Measurements from ENCODE around the gene MR1. TPM values are rescaled to one million over a fixed set of nuclear protein-coding genes. Genes with fewer than 3 reads are reported as not detected.
A peak's percentile ranks its signal among the peaks of the same experiment; 100 is the strongest.

MR1 gene
- total and polyA plus RNA-seq, 5 donors from 2014 or later = 30.5 to 48.7 (median 43.8) TPM

DNA sequence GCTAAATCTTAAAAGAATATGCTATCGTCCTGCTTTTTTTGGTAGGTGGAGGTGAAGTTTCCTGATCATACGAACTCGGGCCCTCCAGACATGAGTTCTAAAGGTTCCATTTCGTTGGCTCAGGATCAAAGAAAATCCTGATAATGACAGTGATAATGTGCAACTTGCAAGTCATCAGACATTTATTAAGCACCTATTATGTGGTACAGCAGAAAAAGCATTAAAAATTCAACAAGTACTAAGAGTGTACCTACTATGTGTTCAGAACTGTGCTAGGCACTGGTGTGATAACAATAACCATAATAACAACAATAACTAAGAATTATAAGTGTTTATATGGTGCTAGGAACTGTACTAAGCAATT lies 50.8 kb downstream of the MR1 start:
- no peaks in the 10 kb centered on the region for H3K27me3 ChIP-seq (ENCODE audit: control insufficient read depth, insufficient read depth, low read length)
- H3K27ac Mint-ChIP-seq = no peak overlapping the region
- peak overlapping the region in 2 of 4 donors; percentile 10 to 79 for H3K4me3 Mint-ChIP-seq
- H3K27me3 Mint-ChIP-seq = peaks cover 8% of the 10 kb centered on the region
- no peaks in the 10 kb centered on the region for H3K9me3 Mint-ChIP-seq
- H3K4me1 Mint-ChIP-seq = peaks cover 0 to 29% (median 16%) of the 10 kb centered on the region in 4 donors
- peaks cover 9% of the 10 kb centered on the region for H3K4me1 ChIP-seq (ENCODE audit: control insufficient read depth, insufficient read depth, low read length, poor library complexity, severe bottlenecking)
- H3K9me3 ChIP-seq (ENCODE audit: control insufficient read depth in 2 of 2, low read length in 2 of 2) = no peaks in the 10 kb centered on the region
- DNase-seq (no peak), ATAC-seq (ENCODE audit: low read depth in 2 of 2) (no peak)
- no peak overlapping the region for H3K27ac ChIP-seq (ENCODE audit: insufficient read depth, low read length, poor library complexity, severe bottlenecking)
- no peaks in the 10 kb centered on the region for H3K36me3 ChIP-seq (ENCODE audit: control insufficient read depth, insufficient read depth, low read length)
- no peak overlapping the region for H3K4me3 ChIP-seq (ENCODE audit: low read depth, low read length)
- no peaks in the 10 kb centered on the region for H3K36me3 Mint-ChIP-seq

DNA sequence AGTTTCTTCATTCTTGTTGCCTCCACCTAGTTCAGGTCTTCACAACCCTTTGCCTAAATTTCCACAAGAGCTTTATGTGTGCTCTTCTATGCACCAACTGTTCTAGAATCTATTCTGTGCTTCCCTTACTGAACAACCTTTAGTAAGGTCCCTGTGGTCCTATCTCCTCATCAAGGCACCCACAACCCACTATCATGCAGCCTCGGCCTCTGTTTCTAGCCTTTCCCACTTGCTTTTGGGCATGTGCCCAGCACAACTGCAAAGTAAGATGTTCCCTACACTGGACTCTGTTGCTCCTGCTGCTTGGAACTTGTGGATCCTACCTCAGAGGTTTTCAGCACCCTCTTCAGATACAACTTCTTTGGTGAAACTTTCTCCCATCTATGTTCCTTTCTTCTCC lies 52.3 kb downstream of the MR1 start:
- no peak overlapping the region for H3K4me3 Mint-ChIP-seq
- no peaks in the 10 kb centered on the region for H3K27me3 ChIP-seq (ENCODE audit: control insufficient read depth, insufficient read depth, low read length)

DNA sequence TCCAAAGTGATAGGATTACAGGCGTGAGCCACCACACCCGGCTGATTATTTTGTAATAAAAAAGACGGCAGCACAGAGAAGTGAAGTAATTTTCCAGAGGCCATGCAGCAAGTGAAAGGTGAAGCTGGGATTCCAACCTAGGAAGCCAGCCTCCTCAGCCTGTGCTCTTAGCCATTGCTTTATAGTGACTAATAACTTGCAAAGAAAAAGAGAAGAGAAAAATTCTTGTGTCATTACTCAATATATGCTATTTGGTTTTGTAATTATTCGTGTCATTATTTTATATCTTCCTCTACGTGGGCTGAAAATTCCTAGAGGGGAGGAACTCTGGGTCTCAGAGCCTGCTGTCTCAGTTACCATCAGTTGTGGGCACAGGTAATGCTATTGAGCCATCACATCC lies 53.1 kb downstream of the MR1 start:
- Mint-ChIP-seq H3K27me3 (peaks cover 8% of the 10 kb centered on the region), H3K36me3 (no peaks in the 10 kb centered on the region), H3K4me1 (peaks cover 15 to 40% (median 31%) of the 10 kb centered on the region in 4 donors), H3K4me3 (peak overlapping the region in 2 of 4 donors; percentile 31 to 55), H3K9me3 (peaks cover 0 to 2% (median 0%) of the 10 kb centered on the region in 7 donors), H3K27ac (peak overlapping the region in 1 of 3 donors; percentile 48)
- no peak overlapping the region for H3K27ac ChIP-seq (ENCODE audit: insufficient read depth, low read length, poor library complexity, severe bottlenecking)
- no peaks in the 10 kb centered on the region for H3K27me3 ChIP-seq (ENCODE audit: control insufficient read depth, insufficient read depth, low read length)
- DNase-seq (no peak), ATAC-seq (ENCODE audit: low read depth in 2 of 2) (no peak)
- no peaks in the 10 kb centered on the region for H3K36me3 ChIP-seq (ENCODE audit: control insufficient read depth, insufficient read depth, low read length)
- no peaks in the 10 kb centered on the region for H3K9me3 ChIP-seq (ENCODE audit: control insufficient read depth in 2 of 2, low read length in 2 of 2)
- no peak overlapping the region for H3K4me3 ChIP-seq (ENCODE audit: low read depth, low read length)
- peaks cover 32% of the 10 kb centered on the region for H3K4me1 ChIP-seq (ENCODE audit: control insufficient read depth, insufficient read depth, low read length, poor library complexity, severe bottlenecking)

More for the DNA sequence above, 52.3 kb downstream of the MR1 start:
- no peaks in the 10 kb centered on the region for H3K36me3 Mint-ChIP-seq
- peaks cover 8% of the 10 kb centered on the region for H3K27me3 Mint-ChIP-seq
- no peak overlapping the region for H3K27ac ChIP-seq (ENCODE audit: insufficient read depth, low read length, poor library complexity, severe bottlenecking)
- H3K27ac Mint-ChIP-seq = no peak overlapping the region
- peaks cover 6 to 32% (median 24%) of the 10 kb centered on the region in 4 donors for H3K4me1 Mint-ChIP-seq
- no peak overlapping the region for H3K4me3 ChIP-seq (ENCODE audit: low read depth, low read length)
- DNase-seq (no peak), ATAC-seq (ENCODE audit: low read depth in 2 of 2) (no peak)
- H3K9me3 ChIP-seq (ENCODE audit: control insufficient read depth in 2 of 2, low read length in 2 of 2) = no peaks in the 10 kb centered on the region
- no peaks in the 10 kb centered on the region for H3K36me3 ChIP-seq (ENCODE audit: control insufficient read depth, insufficient read depth, low read length)
- peaks cover 0 to 2% (median 0%) of the 10 kb centered on the region in 7 donors for H3K9me3 Mint-ChIP-seq
- H3K4me1 ChIP-seq (ENCODE audit: control insufficient read depth, insufficient read depth, low read length, poor library complexity, severe bottlenecking) = peaks cover 23% of the 10 kb centered on the region

DNA sequence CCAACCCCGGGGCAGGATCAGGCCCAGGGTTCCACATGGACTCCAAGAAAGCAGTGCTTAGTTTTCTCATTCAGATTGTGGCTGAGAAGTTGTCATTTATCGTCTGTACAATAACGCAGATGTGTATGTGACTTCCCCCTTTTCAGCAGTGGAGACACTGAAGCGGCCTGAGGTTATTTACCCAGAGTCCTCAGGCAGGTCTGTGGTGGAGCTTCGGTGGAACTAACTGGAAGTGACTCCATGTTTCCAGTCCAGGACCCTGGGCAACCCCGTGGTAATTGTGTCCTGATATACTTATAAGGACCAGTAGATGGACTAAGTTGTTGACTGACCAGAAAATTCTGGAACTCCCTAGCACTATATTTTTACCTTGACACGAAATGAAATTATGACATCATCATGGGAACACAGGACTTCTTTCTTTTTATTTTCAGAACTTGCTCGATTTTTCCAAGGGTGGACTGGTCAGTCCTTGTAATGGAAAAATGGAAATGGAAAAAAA lies 53.7 kb downstream of the MR1 start:
- peak overlapping the region in 3 of 4 donors; percentile 99 to 100 (median 99) for H3K4me3 Mint-ChIP-seq

DNA sequence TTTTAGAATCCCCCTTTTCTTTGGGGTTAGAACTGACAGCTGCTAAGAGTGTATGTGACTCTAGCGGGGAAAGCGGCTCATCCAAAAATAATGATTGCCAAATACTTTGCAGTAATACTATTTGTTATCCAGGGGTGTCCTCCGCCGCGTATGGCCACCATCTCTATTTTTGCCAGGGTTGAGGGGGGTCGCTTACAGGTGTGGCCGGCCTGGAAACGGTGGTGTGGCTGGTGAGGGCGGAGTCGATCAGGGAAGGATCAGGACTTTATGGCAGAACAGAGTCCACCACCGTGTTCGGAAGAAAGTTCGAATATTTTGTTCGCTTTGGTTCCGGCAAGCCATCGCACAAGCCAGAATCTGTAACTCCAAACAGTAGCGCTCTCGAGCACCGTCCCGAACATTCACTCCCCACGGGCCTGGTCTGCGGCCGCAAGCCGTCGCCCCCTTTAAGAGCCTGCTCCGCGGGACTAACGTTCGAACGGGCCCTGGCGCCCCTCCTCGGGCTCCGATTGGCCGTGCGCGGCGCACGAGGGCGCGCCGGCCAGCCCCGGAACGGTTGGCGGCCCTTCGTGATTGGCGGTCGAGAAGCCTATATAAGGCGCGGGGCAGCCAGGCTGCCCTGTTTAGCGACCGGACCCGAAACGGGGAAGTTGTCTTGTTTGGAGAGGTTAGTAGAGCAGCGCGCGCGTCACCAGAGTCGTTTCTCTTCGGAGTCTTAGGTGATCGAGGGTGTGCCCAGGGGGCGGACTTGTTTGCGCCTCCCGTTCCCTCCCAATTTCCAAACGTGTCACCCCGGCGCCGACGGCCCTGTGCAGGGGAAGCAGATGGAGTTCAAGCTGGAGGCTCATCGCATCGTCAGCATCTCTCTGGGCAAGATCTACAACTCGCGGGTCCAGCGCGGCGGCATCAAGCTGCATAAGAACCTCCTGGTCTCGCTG lies 54.6 kb downstream of the MR1 start, which contains the start of gene IER5:
TSS of gene IER5 (plus strand) at position 622 of the 938 bp plus-strand sequence. CDS start at position 825, 203 bp downstream.
- Mint-ChIP-seq H3K36me3 (peaks cover 4% of the 10 kb centered on the region), H3K27ac (peak within 1 kb of the TSS; percentile 86 to 98 (median 97)), H3K9me3 (peaks cover 0 to 2% (median 0%) of the 10 kb centered on the region in 7 donors), H3K4me1 (peaks cover 28 to 55% (median 43%) of the 10 kb centered on the region in 4 donors), H3K4me3 (peak within 1 kb of the TSS; percentile 99 to 100 (median 99)), H3K27me3 (peaks cover 8% of the 10 kb centered on the region)
- no peaks in the 10 kb centered on the region for H3K36me3 ChIP-seq (ENCODE audit: control insufficient read depth, insufficient read depth, low read length)
- DNase-seq = peak; percentile 93 to 98 (median 96)
- peak within 1 kb of the TSS; percentile 96 for H3K4me3 ChIP-seq (ENCODE audit: low read depth, low read length)
- ATAC-seq (ENCODE audit: low read depth in 2 of 2) = peak; percentile 81 to 84
- peak within 1 kb of the TSS; percentile 97 for H3K27ac ChIP-seq (ENCODE audit: insufficient read depth, low read length, poor library complexity, severe bottlenecking)
- no peaks in the 10 kb centered on the region for H3K27me3 ChIP-seq (ENCODE audit: control insufficient read depth, insufficient read depth, low read length)
- peaks cover 39% of the 10 kb centered on the region for H3K4me1 ChIP-seq (ENCODE audit: control insufficient read depth, insufficient read depth, low read length, poor library complexity, severe bottlenecking)
- no peaks in the 10 kb centered on the region for H3K9me3 ChIP-seq (ENCODE audit: control insufficient read depth in 2 of 2, low read length in 2 of 2)

More for the DNA sequence above, 53.7 kb downstream of the MR1 start:
- no peak for DNase-seq
- H3K27me3 Mint-ChIP-seq = peaks cover 8% of the 10 kb centered on the region
- Histone ChIP-seq H3K27ac (ENCODE audit: insufficient read depth, low read length, poor library complexity, severe bottlenecking) (no peak overlapping the region), H3K36me3 (ENCODE audit: control insufficient read depth, insufficient read depth, low read length) (no peaks in the 10 kb centered on the region), H3K4me3 (ENCODE audit: low read depth, low read length) (no peak overlapping the region), H3K27me3 (ENCODE audit: control insufficient read depth, insufficient read depth, low read length) (no peaks in the 10 kb centered on the region), H3K9me3 (ENCODE audit: control insufficient read depth in 2 of 2, low read length in 2 of 2) (no peaks in the 10 kb centered on the region), H3K4me1 (ENCODE audit: control insufficient read depth, insufficient read depth, low read length, poor library complexity, severe bottlenecking) (peaks cover 37% of the 10 kb centered on the region)
- peaks cover 20 to 46% (median 35%) of the 10 kb centered on the region in 4 donors for H3K4me1 Mint-ChIP-seq
- no peak for ATAC-seq (ENCODE audit: low read depth in 2 of 2)
- peaks cover under 1% of the 10 kb centered on the region for H3K36me3 Mint-ChIP-seq
- H3K27ac Mint-ChIP-seq = peak overlapping the region in 1 of 3 donors; percentile 15
- H3K9me3 Mint-ChIP-seq = peaks cover 0 to 2% (median 0%) of the 10 kb centered on the region in 7 donors

DNA sequence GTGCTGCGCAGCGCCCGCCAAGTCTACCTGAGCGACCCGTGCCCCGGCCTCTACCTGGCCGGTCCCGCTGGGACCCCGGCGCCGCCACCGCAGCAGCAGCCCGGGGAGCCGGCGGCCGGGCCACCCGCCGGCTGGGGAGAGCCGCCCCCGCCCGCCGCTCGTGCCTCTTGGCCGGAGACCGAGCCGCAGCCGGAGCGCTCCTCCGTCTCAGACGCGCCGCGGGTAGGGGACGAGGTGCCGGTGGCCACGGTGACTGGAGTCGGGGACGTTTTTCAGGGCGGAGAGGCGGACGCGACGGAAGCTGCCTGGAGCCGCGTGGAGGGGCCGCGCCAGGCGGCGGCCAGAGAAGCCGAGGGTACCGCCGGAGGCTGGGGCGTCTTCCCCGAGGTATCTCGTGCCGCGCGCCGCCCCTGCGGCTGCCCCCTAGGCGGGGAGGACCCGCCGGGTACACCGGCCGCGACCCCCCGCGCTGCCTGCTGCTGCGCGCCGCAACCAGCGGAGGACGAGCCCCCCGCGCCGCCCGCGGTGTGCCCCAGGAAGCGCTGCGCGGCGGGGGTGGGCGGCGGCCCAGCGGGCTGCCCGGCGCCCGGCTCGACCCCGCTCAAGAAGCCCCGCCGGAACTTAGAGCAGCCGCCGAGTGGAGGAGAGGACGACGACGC lies 55.4 kb downstream of the MR1 start:
- Histone ChIP-seq H3K36me3 (ENCODE audit: control insufficient read depth, insufficient read depth, low read length) (no peaks in the 10 kb centered on the region), H3K27ac (ENCODE audit: insufficient read depth, low read length, poor library complexity, severe bottlenecking) (peak overlapping the region; percentile 97), H3K27me3 (ENCODE audit: control insufficient read depth, insufficient read depth, low read length) (no peaks in the 10 kb centered on the region), H3K9me3 (ENCODE audit: control insufficient read depth in 2 of 2, low read length in 2 of 2) (no peaks in the 10 kb centered on the region), H3K4me1 (ENCODE audit: control insufficient read depth, insufficient read depth, low read length, poor library complexity, severe bottlenecking) (peaks cover 39% of the 10 kb centered on the region), H3K4me3 (ENCODE audit: low read depth, low read length) (peak overlapping the region; percentile 96)
- Mint-ChIP-seq H3K36me3 (peaks cover 4% of the 10 kb centered on the region), H3K27ac (peak overlapping the region in 2 of 3 donors; percentile 97 to 98), H3K9me3 (peaks cover 0 to 2% (median 0%) of the 10 kb centered on the region in 7 donors), H3K27me3 (peaks cover 5% of the 10 kb centered on the region), H3K4me1 (peaks cover 28 to 53% (median 42%) of the 10 kb centered on the region in 4 donors), H3K4me3 (peak overlapping the region; percentile 99 to 100 (median 99))
- ATAC-seq (ENCODE audit: low read depth in 2 of 2) (peak in 1 of 2 donors; percentile 2), DNase-seq (peak in 1 of 3 donors; percentile 49)
